ENCODE measurements around the gene RASGEF1B. TPM values are rescaled to one million over a fixed set of nuclear protein-coding genes. Genes with fewer than 3 reads are reported as not detected.

The RASGEF1B gene
- total and polyA plus RNA-seq, 2 of the 13 experiments (the other 11 are each of a cell fraction or from before 2014, with no cell fraction given) = 0.04 TPM

DNA sequence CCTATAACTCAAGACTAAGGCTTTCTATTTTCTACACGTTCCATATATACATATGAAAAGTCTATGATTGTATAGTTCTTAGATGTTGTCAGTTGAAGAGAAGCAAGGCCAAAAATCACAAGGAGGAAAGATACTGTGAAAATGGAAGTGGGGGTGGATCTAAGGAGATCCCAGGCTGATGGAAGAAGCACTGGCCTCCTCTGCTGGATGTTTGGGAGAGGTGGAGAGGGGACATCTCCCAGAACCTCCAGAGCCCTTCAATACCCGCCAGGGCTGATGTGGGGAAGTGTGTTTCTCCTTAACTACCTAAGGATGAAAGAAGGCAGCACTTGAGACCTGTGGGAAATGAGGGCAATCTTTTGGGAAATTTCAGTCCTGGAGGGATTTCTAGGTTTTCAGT, 67.4 kb downstream of the RASGEF1B start:
- no peaks in the 10 kb centered on the region for H4K20me1 ChIP-seq (ENCODE audit: insufficient read depth, low read length)
- H3K36me3 ChIP-seq (replicated peaks in 1 of 2; ENCODE audit: control insufficient read depth in 1 of 2, insufficient read depth in 2 of 2, low read length in 2 of 2) = no peaks in the 10 kb centered on the region
- ATAC-seq (no peak), FAIRE-seq (no peak), DNase-seq (ENCODE audit: low spot score) (no peak)
- H3K9me3 ChIP-seq (ENCODE audit: low read length) = no peaks in the 10 kb centered on the region
- no peak overlapping the region for H3K4me2 ChIP-seq (ENCODE audit: low read depth, low read length)
- ChIA-PET POLR2A (no interaction called here), CTCF (ENCODE audit: low intra/inter-chr PET ratio, low total read pairs) (interaction anchor here (3.2 to 5.1 kb wide), 2 partner anchors 797 to 865 kb away, joined by 17 to 55 read pairs; no protein-coding TSS in a partner anchor)
- H3K4me1 ChIP-seq (ENCODE audit: insufficient read depth, low read length) = no peaks in the 10 kb centered on the region
- BruUV-seq (replicated peaks) = no TSS peak
- H3K79me2 ChIP-seq (ENCODE audit: insufficient read depth, low read length) = no peaks in the 10 kb centered on the region
- in situ Hi-C loops (cut with HindIII; ENCODE audit: extremely low pct_ligation_motif_present, low pct_unique_long_range_greater_than_20kb) (no loop called here), intact Hi-C loops (cut with micrococcal nuclease; ENCODE audit: unreplicated experiment) (no loop called here)
- no peak overlapping the region for H3K27ac ChIP-seq (ENCODE audit: extremely low read length, insufficient read depth, low read length)
- no peak overlapping the region for H3K9ac ChIP-seq (ENCODE audit: insufficient read depth, low read depth, low read length)
- no peaks in the 10 kb centered on the region; a peak in 1 of 5 replicates for H3K27me3 ChIP-seq (ENCODE audit: control insufficient read depth in 1 of 2, insufficient read depth in 2 of 2, low read length in 2 of 2)
- WGBS (ENCODE audit: low lambda C conversion rate) = 0% methylated on average over 2 of the region's 2 CpGs
- no peak overlapping the region for H2AFZ ChIP-seq (ENCODE audit: low read length)
- no peak for TF ChIP-seq FOXA3 (CRISPR knock-in tag; IDR thresholded peaks at IDR 0.05)
- no peak overlapping the region for H3K4me3 ChIP-seq (replicated peaks in 1 of 3; ENCODE audit: insufficient read depth in 1 of 3, low read depth in 2 of 3, low read length in 3 of 3)

- H3K79me2 ChIP-seq (ENCODE audit: insufficient read depth, low read length) = no peaks in the 10 kb centered on the region
- 18% methylated on average over 5 of the region's 7 CpGs for WGBS (ENCODE audit: low lambda C conversion rate)
- in situ Hi-C loops (cut with HindIII; ENCODE audit: extremely low pct_ligation_motif_present, low pct_unique_long_range_greater_than_20kb) (no loop called here), intact Hi-C loops (cut with micrococcal nuclease; ENCODE audit: unreplicated experiment) (no loop called here)
- no peak overlapping the region for H3K4me2 ChIP-seq (ENCODE audit: low read depth, low read length)
- no peaks in the 10 kb centered on the region for H3K4me1 ChIP-seq (ENCODE audit: insufficient read depth, low read length)
- H3K27ac ChIP-seq (ENCODE audit: extremely low read length, insufficient read depth, low read length) = no peak overlapping the region
- ATAC-seq (no peak), DNase-seq (ENCODE audit: low spot score) (no peak), FAIRE-seq (no peak)
- no peaks in the 10 kb centered on the region for H3K9me3 ChIP-seq (ENCODE audit: low read length)
- ChIA-PET POLR2A (no interaction called here), CTCF (ENCODE audit: low intra/inter-chr PET ratio, low total read pairs) (no interaction called here)
- H2AFZ ChIP-seq (ENCODE audit: low read length) = no peak overlapping the region
- H4K20me1 ChIP-seq (ENCODE audit: insufficient read depth, low read length) = no peaks in the 10 kb centered on the region
- no peaks in the 10 kb centered on the region; a peak in 1 of 5 replicates for H3K27me3 ChIP-seq (ENCODE audit: control insufficient read depth in 1 of 2, insufficient read depth in 2 of 2, low read length in 2 of 2)
- no TSS peak for BruUV-seq (replicated peaks)
- no peaks in the 10 kb centered on the region for H3K36me3 ChIP-seq (replicated peaks in 1 of 2; ENCODE audit: control insufficient read depth in 1 of 2, insufficient read depth in 2 of 2, low read length in 2 of 2)
- TF ChIP-seq ZFYVE20 (CRISPR knock-in tag; IDR thresholded peaks at IDR 0.05; ENCODE audit: borderline replicate concordance, low read depth) (no peak), MAFK (conservative IDR thresholded peaks at IDR 0.05 in 1 of 2, IDR thresholded peaks at IDR 0.05 in 1 of 2; ENCODE audit: low read length in 2 of 2) (peak in 1 of 2 experiments; percentile 36; a peak in 1 of 4 replicates)
- H3K4me3 ChIP-seq (replicated peaks in 1 of 3; ENCODE audit: insufficient read depth in 1 of 3, low read depth in 2 of 3, low read length in 3 of 3) = no peak overlapping the region
- no peak overlapping the region for H3K9ac ChIP-seq (ENCODE audit: insufficient read depth, low read depth, low read length)
These were observed 72.2 kb downstream of the RASGEF1B start for GRCh38 chr4:81399306-81400086.

All from HepG2 (cell line).